HCT116 (cell line): ENCODE data around the gene AP4M1. TPM values are rescaled to one million over a fixed set of nuclear protein-coding genes. Genes with fewer than 3 reads are reported as not detected.

Source experiments
- ATAC-seq: fragments of 200-7000 bp; cut with Tn5 transposase; 2 replicates; pipeline ENCODE4 v1.9.1; 2020; ENCODE audit warnings: mild to moderate bottlenecking, moderate library complexity
- BruUV-seq: library from RNA; stranded (reverse); fragments of 400-500 nt; replicated peaks from 2 replicates; lab custom pipeline; 2021; lab: Mats Ljungman, UMichigan
- CTCF ChIA-PET: fragments of 300-600 bp; sonication (Branson Sonifier 250); formaldehyde crosslinking; loops from one replicate; lab custom pipeline; 2021; ENCODE audit warnings: antibody characterized with exemption; lab: Charles Lee
- POLR2A ChIA-PET: fragments of 300-600, 350-600 bp; sonication (Branson Sonifier 250); formaldehyde crosslinking; loops from one replicate; lab custom pipeline; 2021; ENCODE audit warnings: antibody characterized with exemption; lab: Charles Lee
- RAD21 ChIA-PET, 2 experiments: fragments of 300-600 bp; sonication (Branson Sonifier 250); formaldehyde crosslinking; loops; one replicate each; lab custom pipeline; 2023; ENCODE audit warnings: low total read pairs in 2 of 2; ENCODE audit not compliant: uncharacterized antibody in 2 of 2, unreplicated experiment in 2 of 2, low non-redundant PET in 1 of 2; lab: Charles Lee
- DNase-seq: peaks from one replicate; pipeline ENCODE4 v3.0.0-alpha.2; 2010; ENCODE audit warnings: low read depth, low spot score
- H2AFZ ChIP-seq: fragments of 200-600 bp; shearing (Covaris generic), sonication (generic); 2 replicates; pipeline ENCODE4 v1.6.1; 2017; ENCODE audit warnings: low read depth, mixed run types, mixed read lengths, antibody characterized with exemption, low read length; ENCODE audit not compliant: poor library complexity, severe bottlenecking
- H3K27ac ChIP-seq: 2 replicates; pipeline ENCODE4 v1.5.1; 2012; ENCODE audit warnings: low read depth, low read length
- H3K27me3 ChIP-seq: fragments of 200-600 bp; sonication (generic); 2 replicates; pipeline ENCODE4 v1.6.1; 2016; ENCODE audit warnings: mixed run types, low read length, mixed read lengths; ENCODE audit not compliant: insufficient read depth
- H3K36me3 ChIP-seq, 2 experiments: fragments of 200-500 bp in 1 of 2; fragments of 200-600 bp in 1 of 2; sonication (Bioruptor generic) in 1 of 2; sonication (generic) in 1 of 2; 2 replicates each; pipeline versions ENCODE4 v1.5.1 to v1.6.1; 2014 to 2016; ENCODE audit warnings: low read length in 2 of 2, inconsistent platforms in 1 of 2, mixed read lengths in 1 of 2, mixed run types in 1 of 2; ENCODE audit not compliant: insufficient read depth in 2 of 2, control insufficient read depth in 1 of 2
- H3K4me1 ChIP-seq, 2 experiments: fragments of 200-600 bp in 1 of 2; sonication (generic) in 1 of 2; 2 replicates each; pipeline versions ENCODE4 v1.5.1 to v1.6.1; 2012 to 2017; ENCODE audit warnings: low read length in 2 of 2, inconsistent platforms in 1 of 2, mild to moderate bottlenecking in 1 of 2, mixed read lengths in 1 of 2, mixed run types in 1 of 2, moderate library complexity in 1 of 2; ENCODE audit not compliant: insufficient read depth in 2 of 2, control insufficient read depth in 1 of 2
- H3K4me2 ChIP-seq: fragments of 200-600 bp; sonication (generic); 2 replicates; pipeline ENCODE4 v1.6.1; 2017; ENCODE audit warnings: mixed run types, low read length, mixed read lengths
- H3K4me3 ChIP-seq, 2 experiments: fragments of 200-600 bp in 1 of 2; sonication (generic) in 1 of 2; replicated peaks in 1 of 2; 2 replicates each; pipeline ENCODE4 v1.5.1; 2011 to 2016; ENCODE audit warnings: low read length in 2 of 2, control low read depth in 1 of 2, low read depth in 1 of 2, mild to moderate bottlenecking in 1 of 2, mixed read lengths in 1 of 2, mixed run types in 1 of 2
- H3K79me2 ChIP-seq: fragments of 200-600 bp; sonication (generic); 2 replicates; pipeline ENCODE4 v1.6.1; 2017; ENCODE audit warnings: mild to moderate bottlenecking, mixed run types, low read length, moderate library complexity, mixed read lengths; ENCODE audit not compliant: insufficient read depth
- H3K9ac ChIP-seq: fragments of 200-600 bp; sonication (generic); 2 replicates; pipeline ENCODE4 v1.6.1; 2016; ENCODE audit warnings: low read length, mixed read lengths
- H3K9me2 ChIP-seq: fragments of 200-600 bp; sonication (generic), shearing (Covaris generic); 2 replicates; pipeline ENCODE4 v1.6.1; 2017; ENCODE audit warnings: mixed run types, mild to moderate bottlenecking, moderate library complexity; ENCODE audit not compliant: insufficient read depth
- H3K9me3 ChIP-seq, 2 experiments: fragments of 200-500 bp in 1 of 2; fragments of 200-600 bp in 1 of 2; sonication (Bioruptor generic) in 1 of 2; sonication (generic) in 1 of 2; 2 replicates each; pipeline ENCODE4 v1.6.1; 2014 to 2017; ENCODE audit warnings: low read length in 2 of 2, mixed read lengths in 2 of 2, inconsistent platforms in 1 of 2, low read depth in 1 of 2, mild to moderate bottlenecking in 1 of 2, mixed run types in 1 of 2, moderate library complexity in 1 of 2; ENCODE audit not compliant: control insufficient read depth in 1 of 2, insufficient read depth in 1 of 2
- H4K20me1 ChIP-seq: fragments of 200-600 bp; sonication (generic), shearing (Covaris generic); 2 replicates; pipeline ENCODE4 v1.6.1; 2017; ENCODE audit warnings: mixed run types, mild to moderate bottlenecking, moderate library complexity; ENCODE audit not compliant: insufficient read depth
- EZH2 ChIP-seq: fragments of 200-600 bp; sonication (generic); IDR thresholded peaks from 2 replicates; pipeline ENCODE4 v1.6.1; 2017; ENCODE audit warnings: antibody characterized with exemption, mixed run types
- POLR2AphosphoS5 ChIP-seq: IDR thresholded peaks from 2 replicates; pipeline ENCODE4 v1.6.1; 2011; ENCODE audit warnings: mild to moderate bottlenecking, low read depth, low read length, moderate library complexity
- RAD21 ChIP-seq: IDR thresholded peaks from 2 replicates; pipeline ENCODE4 v1.6.1; 2012; ENCODE audit warnings: low read depth, mild to moderate bottlenecking
- SIN3A ChIP-seq: IDR thresholded peaks from 2 replicates; pipeline ENCODE4 v1.6.1; 2012; ENCODE audit warnings: low read depth
- SRF ChIP-seq: IDR thresholded peaks from 2 replicates; pipeline ENCODE4 v1.6.1; 2012; ENCODE audit warnings: low read depth
- YY1 ChIP-seq: IDR thresholded peaks from 2 replicates; pipeline ENCODE4 v1.6.1; 2011; ENCODE audit warnings: low read length, low read depth, moderate library complexity, mild to moderate bottlenecking; ENCODE audit not compliant: insufficient replicate concordance; ENCODE audit errors: extremely low read depth
- ZFX ChIP-seq: fragments of 450-650 bp; IDR thresholded peaks from 2 replicates; pipeline ENCODE4 v1.6.1; 2017
- ZNF274 ChIP-seq: fragments of 200-500 bp; sonication (Bioruptor generic); IDR thresholded peaks from 2 replicates; pipeline ENCODE4 v1.6.1; 2014; ENCODE audit warnings: mild to moderate bottlenecking, low read depth, low read length, inconsistent platforms
- intact Hi-C: fragments of 100-400 bp; cut with micrococcal nuclease; formaldehyde crosslinking; loops from 2 replicates; pipeline ENCODE4 v1.10.0; 2022
- total RNA-seq: library from RNA; stranded (reverse); gene quantifications from one replicate; pipeline ENCODE4 v1.2.1, GENCODE V29; 2021; ENCODE audit not compliant: unreplicated experiment
- TF ChIP-seq, protein P1 (sequence below): IDR thresholded peaks from 2 replicates; pipeline ENCODE4 v1.6.1; 2011; ENCODE audit warnings: mild to moderate bottlenecking, low read length, moderate library complexity; ENCODE audit not compliant: insufficient replicate concordance; ENCODE audit errors: extremely low read depth

The AP4M1 gene
- total RNA-seq, 1 experiment from 2014 or later: 20.0 TPM

DNA sequence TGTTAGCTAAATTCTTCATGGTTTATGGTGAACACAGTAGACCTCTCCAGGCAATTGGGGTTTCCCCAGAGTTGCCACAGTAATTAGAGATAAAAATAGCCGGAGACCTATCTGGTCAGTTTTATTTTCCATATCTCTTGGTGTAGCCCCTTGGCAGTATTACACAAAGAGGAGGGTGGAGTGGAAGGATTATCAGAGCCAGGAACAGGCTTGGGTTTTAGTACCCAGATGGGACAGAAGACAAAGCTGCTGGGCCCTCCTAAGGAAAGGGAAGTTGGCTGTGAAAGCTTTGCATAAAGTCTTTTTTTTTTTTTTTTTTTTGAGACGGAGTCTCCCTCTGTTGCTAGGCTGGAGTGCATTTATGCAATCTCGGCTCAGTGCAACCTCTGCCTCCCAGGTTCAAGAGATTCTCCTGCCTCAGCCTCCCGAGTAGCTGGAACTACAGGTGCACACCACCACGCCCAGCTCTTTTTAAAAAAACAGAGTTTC, 42.1 kb upstream of the AP4M1 start (continued):
- TF ChIP-seq, protein P1, sequence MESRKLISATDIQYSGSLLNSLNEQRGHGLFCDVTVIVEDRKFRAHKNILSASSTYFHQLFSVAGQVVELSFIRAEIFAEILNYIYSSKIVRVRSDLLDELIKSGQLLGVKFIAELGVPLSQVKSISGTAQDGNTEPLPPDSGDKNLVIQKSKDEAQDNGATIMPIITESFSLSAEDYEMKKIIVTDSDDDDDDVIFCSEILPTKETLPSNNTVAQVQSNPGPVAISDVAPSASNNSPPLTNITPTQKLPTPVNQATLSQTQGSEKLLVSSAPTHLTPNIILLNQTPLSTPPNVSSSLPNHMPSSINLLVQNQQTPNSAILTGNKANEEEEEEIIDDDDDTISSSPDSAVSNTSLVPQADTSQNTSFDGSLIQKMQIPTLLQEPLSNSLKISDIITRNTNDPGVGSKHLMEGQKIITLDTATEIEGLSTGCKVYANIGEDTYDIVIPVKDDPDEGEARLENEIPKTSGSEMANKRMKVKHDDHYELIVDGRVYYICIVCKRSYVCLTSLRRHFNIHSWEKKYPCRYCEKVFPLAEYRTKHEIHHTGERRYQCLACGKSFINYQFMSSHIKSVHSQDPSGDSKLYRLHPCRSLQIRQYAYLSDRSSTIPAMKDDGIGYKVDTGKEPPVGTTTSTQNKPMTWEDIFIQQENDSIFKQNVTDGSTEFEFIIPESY: no peak
- TF ChIP-seq SRF: no peak

DNA sequence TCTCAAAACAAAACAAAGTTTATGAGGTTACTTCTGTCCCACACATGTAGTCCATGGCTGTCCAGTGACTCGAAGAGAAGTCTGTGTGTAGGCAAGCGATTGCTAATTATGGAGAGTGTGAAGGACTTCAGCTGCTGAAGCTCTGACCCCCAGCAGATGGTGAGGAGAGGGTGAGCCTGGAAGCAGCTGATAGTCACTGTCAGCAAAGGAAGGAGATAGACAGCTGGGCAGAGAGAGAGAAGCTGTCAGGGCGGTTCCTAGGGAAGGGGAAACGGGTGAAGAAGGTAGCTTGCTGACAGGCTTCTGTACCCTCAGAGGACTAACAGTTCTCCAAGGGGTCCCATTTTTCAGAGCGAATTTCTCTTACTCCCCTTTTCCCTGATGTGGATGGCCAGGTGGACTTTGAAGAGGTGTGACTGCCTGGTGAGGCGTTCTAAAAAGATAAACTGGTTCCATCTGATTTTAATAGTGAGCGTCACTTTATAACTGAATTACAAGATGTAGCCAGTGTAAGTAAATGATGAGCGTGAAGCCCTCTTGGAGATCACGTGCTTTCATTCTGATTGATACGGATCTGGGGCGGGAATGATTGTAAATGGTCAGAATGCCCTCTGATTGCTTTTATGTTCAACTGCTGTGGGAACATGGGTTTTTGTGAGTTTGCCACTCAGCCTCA, 39.8 kb upstream of the AP4M1 start:
- no peak overlapping the region for H3K27ac ChIP-seq
- no peaks in the 10 kb centered on the region for H3K9me3 ChIP-seq
- ChIA-PET RAD21 (no interaction called here), POLR2A (no interaction called here), CTCF (no interaction called here)
- ATAC-seq (no peak), DNase-seq (no peak)
- H3K4me3 ChIP-seq: no peak overlapping the region
- H3K79me2 ChIP-seq: no peaks in the 10 kb centered on the region
- H3K9ac ChIP-seq: no peak overlapping the region
- no peaks in the 10 kb centered on the region for H3K9me2 ChIP-seq
- H3K4me2 ChIP-seq: no peak overlapping the region
- H3K36me3 ChIP-seq: peaks cover 15 to 22% of the 10 kb centered on the region in 2 experiments; a peak in 3 of 4 replicates
- intact Hi-C loops: no loop called here
- TF ChIP-seq, protein P1: no peak
- no peak for TF ChIP-seq SIN3A
- no peak for TF ChIP-seq POLR2AphosphoS5
- TF ChIP-seq ZNF274: no peak
- TF ChIP-seq EZH2: no peak
- no peak for TF ChIP-seq RAD21
- TF ChIP-seq ZFX: no peak
- no peak for TF ChIP-seq YY1
- H2AFZ ChIP-seq: no peak overlapping the region
- no peaks in the 10 kb centered on the region for H4K20me1 ChIP-seq
- no TSS peak for BruUV-seq
- no peaks in the 10 kb centered on the region for H3K27me3 ChIP-seq
- no peaks in the 10 kb centered on the region for H3K4me1 ChIP-seq
